HepG2 (cell line): ENCODE results near the gene DPH2. TPM values are rescaled to one million over a fixed set of nuclear protein-coding genes. Genes with fewer than 3 reads are reported as not detected.

ENCODE experiments used
- ATAC-seq: fragments of 200-7000 bp; cut with Tn5 transposase; 3 replicates; pipeline ENCODE4 v1.9.1; 2020; ENCODE audit warnings: mild to moderate bottlenecking, moderate library complexity
- BruUV-seq: library from RNA; stranded (reverse); fragments of 400-500 nt; replicated peaks from 2 replicates; lab custom pipeline; 2021; lab: Mats Ljungman, UMichigan
- CTCF ChIA-PET: fragments of 300-600 bp; formaldehyde crosslinking; extraction: SDS; loops from one replicate; lab custom pipeline; 2021; ENCODE audit warnings: low total read pairs, inconsistent platforms, low intra/inter-chr PET ratio; lab: Yijun Ruan, JAX
- POLR2A ChIA-PET: fragments of 350-600 bp; sonication (Branson Sonifier 250); formaldehyde crosslinking; loops from one replicate; lab custom pipeline; 2020; ENCODE audit warnings: antibody characterized with exemption, inconsistent platforms; lab: Yijun Ruan, JAX
- DNase-seq: peaks from one replicate; pipeline ENCODE4 v3.0.0-alpha.2; 2015; ENCODE audit warnings: low spot score
- FAIRE-seq: peaks from 3 replicates; lab custom pipeline; 2011; peaks lifted over from hg19 to GRCh38; lab: Jason Lieb, UNC
- H2AFZ ChIP-seq: one replicate; pipeline ENCODE4 v1.6.1; 2011; ENCODE audit warnings: low read length, inconsistent platforms
- H3K27ac ChIP-seq: fragments of 300-600 bp; 3 replicates; pipeline ENCODE4 v1.8.0; 2011; ENCODE audit warnings: mixed run types, mild to moderate bottlenecking, mixed read lengths, low read length, inconsistent platforms; ENCODE audit not compliant: insufficient read depth; ENCODE audit errors: extremely low read length
- H3K27me3 ChIP-seq, 2 experiments: fragments of 200-600 bp in 1 of 2; 2 replicates in 1 of 2; 3 replicates in 1 of 2; pipeline versions ENCODE4 v1.6.0 to v1.8.0; 2011; ENCODE audit warnings: low read length in 2 of 2, mild to moderate bottlenecking in 2 of 2, moderate library complexity in 2 of 2, inconsistent platforms in 1 of 2; ENCODE audit not compliant: insufficient read depth in 2 of 2, control insufficient read depth in 1 of 2
- H3K36me3 ChIP-seq, 2 experiments: fragments of 200-600 bp in 1 of 2; replicated peaks in 1 of 2; 2 replicates in 1 of 2; 3 replicates in 1 of 2; pipeline versions ENCODE4 v1.5.1 to v1.8.0; 2011; ENCODE audit warnings: low read length in 2 of 2, inconsistent platforms in 1 of 2; ENCODE audit not compliant: insufficient read depth in 2 of 2, control insufficient read depth in 1 of 2
- H3K4me1 ChIP-seq: 2 replicates; pipeline ENCODE4 v1.5.1; 2012; ENCODE audit warnings: low read length, inconsistent platforms; ENCODE audit not compliant: insufficient read depth
- H3K4me2 ChIP-seq: 2 replicates; pipeline ENCODE4 v1.6.0; 2011; ENCODE audit warnings: low read depth, low read length, inconsistent platforms
- H3K4me3 ChIP-seq, 3 experiments: fragments of 200-600 bp in 1 of 3; sonication (generic), shearing (Covaris generic) in 1 of 3; replicated peaks in 1 of 3; 2 replicates each; pipeline ENCODE4 v1.5.1; 2011 to 2016; ENCODE audit warnings: low read length in 3 of 3, inconsistent platforms in 2 of 3, low read depth in 2 of 3, mild to moderate bottlenecking in 2 of 3, control low read depth in 1 of 3, mixed read lengths in 1 of 3; ENCODE audit not compliant: insufficient read depth in 1 of 3
- H3K79me2 ChIP-seq: one replicate; pipeline ENCODE4 v1.6.1; 2011; ENCODE audit warnings: low read length, inconsistent platforms; ENCODE audit not compliant: insufficient read depth
- H3K9ac ChIP-seq: 2 replicates; pipeline ENCODE4 v1.6.0; 2011; ENCODE audit warnings: mild to moderate bottlenecking, low read depth, low read length, inconsistent platforms; ENCODE audit not compliant: insufficient read depth
- H3K9me3 ChIP-seq: 2 replicates; pipeline ENCODE4 v1.5.1; 2012; ENCODE audit warnings: mild to moderate bottlenecking, low read length
- H4K20me1 ChIP-seq: 2 replicates; pipeline ENCODE4 v1.6.0; 2011; ENCODE audit warnings: inconsistent platforms, mild to moderate bottlenecking, low read length, moderate library complexity; ENCODE audit not compliant: insufficient read depth
- CCDC6 ChIP-seq: sonication (generic); formaldehyde crosslinking; IDR thresholded peaks from 2 replicates; pipeline ENCODE4 v1.8.1; 2022; ENCODE audit warnings: mild to moderate bottlenecking, missing genetic modification reagents, moderate library complexity
- FOXK1 ChIP-seq: sonication (generic); formaldehyde crosslinking; IDR thresholded peaks from 2 replicates; pipeline ENCODE4 v1.4.0; 2020; ENCODE audit warnings: low read depth, missing genetic modification reagents, borderline replicate concordance
- FOXM1 ChIP-seq: sonication (generic); formaldehyde crosslinking; IDR thresholded peaks from 2 replicates; pipeline ENCODE4 v1.5.0; 2020; ENCODE audit warnings: missing genetic modification reagents
- KMT2A ChIP-seq: sonication (generic); formaldehyde crosslinking; IDR thresholded peaks from 2 replicates; pipeline ENCODE4 v1.4.0; 2020; ENCODE audit warnings: missing genetic modification reagents
- MTA1 ChIP-seq: sonication (generic); formaldehyde crosslinking; IDR thresholded peaks from 2 replicates; pipeline ENCODE4 v1.4.0; 2020; ENCODE audit warnings: missing genetic modification reagents, mild to moderate bottlenecking, borderline replicate concordance
- NFYB ChIP-seq: sonication (generic); formaldehyde crosslinking; IDR thresholded peaks from 2 replicates; pipeline ENCODE4 v1.4.0; 2020; ENCODE audit warnings: missing genetic modification reagents
- PAXIP1 ChIP-seq: sonication (generic); formaldehyde crosslinking; conservative IDR thresholded peaks from 2 replicates; pipeline ENCODE4 v1.4.0; 2020; ENCODE audit warnings: mild to moderate bottlenecking, missing genetic modification reagents, moderate library complexity
- SATB2 ChIP-seq: sonication (generic); formaldehyde crosslinking; IDR thresholded peaks from 2 replicates; pipeline ENCODE4 v1.5.0; 2020; ENCODE audit warnings: missing genetic modification reagents
- SMARCC2 ChIP-seq: fragments of 450-650 bp; IDR thresholded peaks from 2 replicates; pipeline ENCODE4 v1.6.1; 2017; ENCODE audit warnings: antibody characterized with exemption, mild to moderate bottlenecking
- SSRP1 ChIP-seq: IDR thresholded peaks from 2 replicates; pipeline ENCODE4 v1.6.1; 2016; ENCODE audit warnings: control low read depth
- ZBTB38 ChIP-seq: sonication (generic); formaldehyde crosslinking; IDR thresholded peaks from 2 replicates; pipeline ENCODE4 v1.5.1; 2020; ENCODE audit warnings: mild to moderate bottlenecking, missing genetic modification reagents
- ZFP1 ChIP-seq: IDR thresholded peaks from 2 replicates; pipeline ENCODE4 v1.6.1; 2016
- ZNF337 ChIP-seq: sonication (generic); formaldehyde crosslinking; IDR thresholded peaks from 2 replicates; pipeline ENCODE4 v1.5.1; 2020; ENCODE audit warnings: missing genetic modification reagents, low read depth, mild to moderate bottlenecking, borderline replicate concordance
- ZNF570 ChIP-seq: sonication (generic); formaldehyde crosslinking; IDR thresholded peaks from 2 replicates; pipeline ENCODE4 v1.4.0; 2020; ENCODE audit warnings: mild to moderate bottlenecking, missing genetic modification reagents, borderline replicate concordance
- ZNF572 ChIP-seq: sonication (generic); formaldehyde crosslinking; IDR thresholded peaks from 2 replicates; pipeline ENCODE4 v1.5.1; 2020; ENCODE audit warnings: mild to moderate bottlenecking, missing genetic modification reagents
- WGBS: methylation state at CpG from one replicate; pipeline ENCODE4 v1.1.6; 2017; ENCODE audit warnings: low lambda C conversion rate; 5-methylcytosine and 5-hydroxymethylcytosine counted together
- in situ Hi-C: cut with HindIII; loops from 2 replicates; pipeline ENCODE4 v1.10.0; 2017; ENCODE audit warnings: low pct_unique_long_range_greater_than_20kb; ENCODE audit not compliant: extremely low pct_ligation_motif_present
- intact Hi-C: fragments of 100-400 bp; cut with micrococcal nuclease; formaldehyde crosslinking; loops from one replicate; pipeline ENCODE4 v1.10.0; 2022; ENCODE audit not compliant: unreplicated experiment
- polyA plus RNA-seq, 8 experiments: library from polyadenylated mRNA; depleted of rRNA in 3 of 8; stranded (reverse) in 7 of 8; unstranded in 1 of 8; fragments of >200 nt; fragmentation: Illumina TruSeq in 4 of 8; extraction: Trizol in 4 of 8; gene quantifications; 2 replicates each; pipeline versions ENCODE4 v1.2.1 to v1.2.3, GENCODE V29; 2011 to 2016; ENCODE audit warnings: low read depth in 4 of 8, missing spikeins in 1 of 8, mixed read lengths in 1 of 8; ENCODE audit not compliant: insufficient read depth in 1 of 8
- total RNA-seq, 5 experiments: library from RNA; depleted of rRNA; stranded (reverse); fragments of >200 nt; fragmentation: Illumina TruSeq; extraction: Trizol; gene quantifications; 2 replicates each; pipeline ENCODE4 v1.2.3, GENCODE V29; 2016; ENCODE audit warnings: low read depth in 1 of 5

DPH2 gene
- total and polyA plus RNA-seq, 2 of the 13 experiments (the other 11 are each of a cell fraction or from before 2014, with no cell fraction given), result 32.2 to 38.3 TPM

GRCh38 chr1:43952731-43953346 lies 17.0 kb upstream of the DPH2 start:
- DNase-seq (no peak), FAIRE-seq (no peak), ATAC-seq (no peak)
- no peak overlapping the region for H3K9ac ChIP-seq
- WGBS, result 82% methylated on average over 4 of the region's 8 CpGs
- no peaks in the 10 kb centered on the region for H3K9me3 ChIP-seq
- no peak overlapping the region for H2AFZ ChIP-seq
- CTCF ChIA-PET, result no interaction called here
- no TSS peak for BruUV-seq
- no peak overlapping the region for H3K27ac ChIP-seq
- H3K79me2 ChIP-seq, result peaks cover 2% of the 10 kb centered on the region
- no peaks in the 10 kb centered on the region for H4K20me1 ChIP-seq
- H3K36me3 ChIP-seq, result peaks cover 0 to 12% of the 10 kb centered on the region in 2 experiments; a peak in 3 of 5 replicates
- no peak for TF ChIP-seq ZFP1 (CRISPR knock-in tag)
- POLR2A ChIA-PET, result no interaction called here
- in situ Hi-C loops (no loop called here), intact Hi-C loops (no loop called here)
- peaks cover 11% of the 10 kb centered on the region for H3K4me1 ChIP-seq
- no peaks in the 10 kb centered on the region for H3K27me3 ChIP-seq
- no peak overlapping the region for H3K4me2 ChIP-seq
- H3K4me3 ChIP-seq, result no peak overlapping the region

- H3K4me1 ChIP-seq, result peaks cover 6% of the 10 kb centered on the region
- no peaks in the 10 kb centered on the region for H3K9me3 ChIP-seq
- H3K27ac ChIP-seq, result no peak overlapping the region
- DNase-seq (no peak), FAIRE-seq (no peak), ATAC-seq (no peak)
- H3K9ac ChIP-seq, result no peak overlapping the region
- in situ Hi-C loops (no loop called here), intact Hi-C loops (no loop called here)
- peaks cover 0 to 15% of the 10 kb centered on the region in 2 experiments; a peak in 3 of 5 replicates for H3K36me3 ChIP-seq
- no peaks in the 10 kb centered on the region for H3K79me2 ChIP-seq
- H3K27me3 ChIP-seq, result no peaks in the 10 kb centered on the region
- 98% methylated on average over 3 of the region's 3 CpGs for WGBS
- no peaks in the 10 kb centered on the region for H4K20me1 ChIP-seq
- BruUV-seq, result no TSS peak
- ChIA-PET POLR2A (no interaction called here), CTCF (no interaction called here)
- no peak overlapping the region for H3K4me3 ChIP-seq
- H3K4me2 ChIP-seq, result no peak overlapping the region
- no peak overlapping the region for H2AFZ ChIP-seq
- TF ChIP-seq CCDC6 (CRISPR knock-in tag) (no peak), ZBTB38 (CRISPR knock-in tag) (no peak), MTA1 (CRISPR knock-in tag) (no peak), SSRP1 (CRISPR knock-in tag) (no peak), FOXM1 (CRISPR knock-in tag) (no peak), SMARCC2 (no peak), PAXIP1 (CRISPR knock-in tag) (no peak), ZNF337 (CRISPR knock-in tag) (no peak), FOXK1 (CRISPR knock-in tag) (no peak), ZNF570 (no peak), NFYB (CRISPR knock-in tag) (no peak), KMT2A (CRISPR knock-in tag) (no peak), ZNF572 (CRISPR knock-in tag) (no peak), SATB2 (no peak)
Measured at GRCh38 chr1:43953361-43953760, 16.4 kb upstream of the DPH2 start.
